ENCODE results near the gene CRACDL.

CRACDL gene

GRCh38 chr2:98846041-98846440, 90.0 kb downstream of the CRACDL start:
- H3K4me3 ChIP-seq (ENCODE audit: low read depth, low read length) = no peak overlapping the region
- no peak for TF ChIP-seq CTCF (IDR thresholded peaks at IDR 0.05; ENCODE audit: low read depth, low read length, missing control alignments)
- in situ Hi-C loops (cut with HindIII; ENCODE audit: low sequenced_read_pairs) = loop anchor here (25.0 kb wide), 1 partner anchor 184 kb away; no protein-coding TSS in a partner anchor
- no peak for DNase-seq (ENCODE audit: low read depth)

GRCh38 chr2:98842136-98842535, 93.9 kb downstream of the CRACDL start:
- no peak for TF ChIP-seq CTCF (IDR thresholded peaks at IDR 0.05; ENCODE audit: low read depth, low read length, missing control alignments)
- H3K4me3 ChIP-seq (ENCODE audit: low read depth, low read length) = no peak overlapping the region
- DNase-seq (ENCODE audit: low read depth) = no peak
- in situ Hi-C loops (cut with HindIII; ENCODE audit: low sequenced_read_pairs) = loop anchor here (25.0 kb wide), 1 partner anchor 180 kb away; no protein-coding TSS in a partner anchor

GRCh38 chr2:98839292-98839691, 96.7 kb downstream of the CRACDL start:
- no peak for TF ChIP-seq CTCF (IDR thresholded peaks at IDR 0.05; ENCODE audit: low read depth, low read length, missing control alignments)
- in situ Hi-C loops (cut with HindIII; ENCODE audit: low sequenced_read_pairs) = loop anchor here (25.0 kb wide), 1 partner anchor 177 kb away; no protein-coding TSS in a partner anchor
- DNase-seq (ENCODE audit: low read depth) = peak; percentile 15
- no peak overlapping the region for H3K4me3 ChIP-seq (ENCODE audit: low read depth, low read length)

- H3K4me3 ChIP-seq (ENCODE audit: low read depth, low read length) = no peak overlapping the region
- no peak for TF ChIP-seq CTCF (IDR thresholded peaks at IDR 0.05; ENCODE audit: low read depth, low read length, missing control alignments)
- DNase-seq (ENCODE audit: low read depth) = no peak
- in situ Hi-C loops (cut with HindIII; ENCODE audit: low sequenced_read_pairs) = loop anchor here (25.0 kb wide), 1 partner anchor 174 kb away; no protein-coding TSS in a partner anchor
Measured at GRCh38 chr2:98835831-98836385, 100.1 kb downstream of the CRACDL start.

GRCh38 chr2:98833917-98834263, 102.1 kb downstream of the CRACDL start:
- no peak overlapping the region for H3K4me3 ChIP-seq (ENCODE audit: low read depth, low read length)
- TF ChIP-seq CTCF (IDR thresholded peaks at IDR 0.05; ENCODE audit: low read depth, low read length, missing control alignments) = no peak
- DNase-seq (ENCODE audit: low read depth) = no peak
- in situ Hi-C loops (cut with HindIII; ENCODE audit: low sequenced_read_pairs) = loop anchor here (25.0 kb wide), 1 partner anchor 172 kb away; no protein-coding TSS in a partner anchor

GRCh38 chr2:98833172-98833916, 102.7 kb downstream of the CRACDL start:
- in situ Hi-C loops (cut with HindIII; ENCODE audit: low sequenced_read_pairs) = loop anchor here (25.0 kb wide), 1 partner anchor 171 kb away; no protein-coding TSS in a partner anchor
- DNase-seq (ENCODE audit: low read depth) = no peak
- no peak for TF ChIP-seq CTCF (IDR thresholded peaks at IDR 0.05; ENCODE audit: low read depth, low read length, missing control alignments)
- no peak overlapping the region for H3K4me3 ChIP-seq (ENCODE audit: low read depth, low read length)

Measured in astrocyte of the cerebellum (primary cell).